Endothelial cell of umbilical vein (primary cell): ENCODE measurements around the gene BABAM2. TPM values are rescaled to one million over a fixed set of nuclear protein-coding genes. Genes with fewer than 3 reads are reported as not detected.

Experiments
- BruUV-seq: library from RNA; stranded (reverse); fragments of 400-500 nt; replicated peaks from 2 replicates; lab custom pipeline; 2021; lab: Mats Ljungman, UMichigan
- CTCF ChIA-PET: fragments of 300-600, 350-600 bp; sonication (Branson Sonifier 250); formaldehyde crosslinking; loops from one replicate; lab custom pipeline; 2021; ENCODE audit warnings: antibody characterized with exemption, inconsistent platforms; lab: Charles Lee
- POLR2A ChIA-PET: fragments of 300-600, 350-600 bp; sonication (Branson Sonifier 250); formaldehyde crosslinking; loops from one replicate; lab custom pipeline; 2021; ENCODE audit warnings: antibody characterized with exemption, inconsistent platforms; lab: Charles Lee
- DNase-seq: peaks from one replicate; pipeline ENCODE4 v3.0.0-alpha.2; 2011; ENCODE audit warnings: low read depth, low spot score
- FAIRE-seq: peaks from 2 replicates; lab custom pipeline; 2011; peaks lifted over from hg19 to GRCh38; lab: Jason Lieb, UNC
- H2AFZ ChIP-seq: 2 replicates; pipeline ENCODE4 v1.6.0; 2012; ENCODE audit warnings: low read depth, low read length, control low read depth, inconsistent platforms
- H3K27ac ChIP-seq: 2 replicates; pipeline ENCODE4 v1.5.1; 2011; ENCODE audit warnings: low read depth, mild to moderate bottlenecking, control low read depth, low read length, moderate library complexity; ENCODE audit not compliant: insufficient read depth
- H3K27me3 ChIP-seq, 2 experiments: 2 replicates each; pipeline versions ENCODE4 v1.6.0 to v1.6.1; 2011; ENCODE audit warnings: low read length in 2 of 2, mixed read lengths in 1 of 2; ENCODE audit not compliant: control insufficient read depth in 2 of 2, insufficient read depth in 2 of 2
- H3K36me3 ChIP-seq, 2 experiments: 2 replicates in 1 of 2; 3 replicates in 1 of 2; pipeline ENCODE4 v1.5.1; 2011; ENCODE audit warnings: low read length in 2 of 2, mild to moderate bottlenecking in 1 of 2, moderate library complexity in 1 of 2; ENCODE audit not compliant: control insufficient read depth in 2 of 2, insufficient read depth in 2 of 2; ENCODE audit errors: extremely low read depth in 1 of 2
- H3K4me1 ChIP-seq: 3 replicates; pipeline ENCODE4 v1.5.1; 2011; ENCODE audit warnings: mild to moderate bottlenecking, low read length; ENCODE audit not compliant: control insufficient read depth, insufficient read depth; ENCODE audit errors: extremely low read depth
- H3K4me2 ChIP-seq: 2 replicates; pipeline ENCODE4 v1.6.1; 2011; ENCODE audit warnings: low read length, control low read depth, mixed read lengths; ENCODE audit not compliant: insufficient read depth
- H3K4me3 ChIP-seq, 3 experiments: fragments of 200-600 bp in 1 of 3; sonication (generic), shearing (Covaris generic) in 1 of 3; replicated peaks in 1 of 3; 2 replicates each; pipeline ENCODE4 v1.5.1; 2011 to 2016; ENCODE audit warnings: control low read depth in 3 of 3, low read length in 3 of 3, mild to moderate bottlenecking in 2 of 3, inconsistent platforms in 1 of 3, low read depth in 1 of 3, moderate library complexity in 1 of 3; ENCODE audit not compliant: insufficient read depth in 1 of 3
- H3K79me2 ChIP-seq: 2 replicates; pipeline ENCODE4 v1.6.0; 2012; ENCODE audit warnings: low read length, inconsistent platforms; ENCODE audit not compliant: control insufficient read depth, insufficient read depth
- H3K9ac ChIP-seq: replicated peaks from 2 replicates; pipeline ENCODE3; 2011; ENCODE audit warnings: low read length, control low read depth; ENCODE audit not compliant: insufficient read depth; ENCODE audit errors: extremely low read depth
- H3K9me1 ChIP-seq: replicated peaks from 3 replicates; pipeline ENCODE4 v1.6.0; 2011; ENCODE audit warnings: mild to moderate bottlenecking, low read length; ENCODE audit not compliant: control insufficient read depth, insufficient read depth; ENCODE audit errors: extremely low read depth
- H3K9me3 ChIP-seq: replicated peaks from 2 replicates; pipeline ENCODE4 v1.5.1; 2012; ENCODE audit warnings: low read length, inconsistent platforms; ENCODE audit not compliant: control insufficient read depth, insufficient read depth
- H4K20me1 ChIP-seq: replicated peaks from 2 replicates; pipeline ENCODE3; 2011; ENCODE audit warnings: mild to moderate bottlenecking, low read length; ENCODE audit not compliant: control insufficient read depth, insufficient read depth; ENCODE audit errors: extremely low read depth
- CTCF ChIP-seq, 2 donors: IDR thresholded peaks; 1 replicate in 1 of 2; 2 replicates in 1 of 2; pipeline ENCODE4 v1.5.1; 2011; ENCODE audit warnings: low read length in 2 of 2, mild to moderate bottlenecking in 2 of 2, moderate library complexity in 2 of 2, control low read depth in 1 of 2, inconsistent platforms in 1 of 2, low read depth in 1 of 2; ENCODE audit not compliant: insufficient read depth in 1 of 2; ENCODE audit errors: extremely low read depth in 1 of 2
- EZH2 ChIP-seq: IDR thresholded peaks from 2 replicates; pipeline ENCODE4 v1.6.1; 2012; ENCODE audit warnings: borderline replicate concordance, low read depth, mild to moderate bottlenecking, moderate library complexity, low read length, inconsistent platforms; ENCODE audit not compliant: severe bottlenecking
- FOS ChIP-seq: IDR thresholded peaks from 2 replicates; pipeline ENCODE4 v1.6.1; 2011; ENCODE audit warnings: mild to moderate bottlenecking, low read length, moderate library complexity, borderline replicate concordance; ENCODE audit not compliant: insufficient read depth
- GATA2 ChIP-seq: IDR thresholded peaks from 2 replicates; pipeline ENCODE4 v1.7.0; 2011; ENCODE audit warnings: low read depth, mild to moderate bottlenecking, moderate library complexity, mixed read lengths, low read length; ENCODE audit not compliant: insufficient read length, insufficient read depth
- JUN ChIP-seq: IDR thresholded peaks from 2 replicates; pipeline ENCODE4 v1.6.1; 2011; ENCODE audit warnings: borderline replicate concordance, low read depth; ENCODE audit not compliant: insufficient read length, insufficient read depth
- MAX ChIP-seq: IDR thresholded peaks from 2 replicates; pipeline ENCODE4 v1.6.1; 2011; ENCODE audit not compliant: insufficient read depth, insufficient read length
- MYC ChIP-seq: IDR thresholded peaks from one replicate; pipeline ENCODE4 v1.6.1; 2011; ENCODE audit warnings: mild to moderate bottlenecking, low read depth, low read length
- POLR2A ChIP-seq: IDR thresholded peaks from 2 replicates; pipeline ENCODE4 v1.6.1; 2012; ENCODE audit warnings: low read depth, mild to moderate bottlenecking, control low read depth, low read length
- POLR2AphosphoS5 ChIP-seq: IDR thresholded peaks from 2 replicates; pipeline ENCODE4 v1.6.1; 2012; ENCODE audit warnings: low read depth, mild to moderate bottlenecking, control low read depth, low read length, moderate library complexity; ENCODE audit not compliant: insufficient read depth
- dilution Hi-C: fragments of 300-500 bp; cut with MboI; formaldehyde crosslinking; loops from one replicate; pipeline ENCODE4 v1.15.0; 2019; ENCODE audit warnings: low sequenced_read_pairs; ENCODE audit not compliant: extremely low pct_ligation_motif_present
- intact Hi-C: fragments of 100-400 bp; cut with micrococcal nuclease; formaldehyde crosslinking; loops from one replicate; pipeline ENCODE4 v1.10.0; 2022
- polyA plus RNA-seq, 4 experiments: library from polyadenylated mRNA; depleted of rRNA in 3 of 4; stranded (reverse) in 3 of 4; unstranded in 1 of 4; fragments of >200 nt; gene quantifications; 2 replicates each; pipeline versions ENCODE4 v1.2.1 to v1.2.3, GENCODE V29; 2011 to 2012; ENCODE audit warnings: missing spikeins in 1 of 4
- total RNA-seq: library from RNA; stranded (reverse); gene quantifications from 2 replicates; pipeline ENCODE4 v1.2.3, GENCODE V29; 2021

BABAM2 gene
- total and polyA plus RNA-seq, 2 donors (not counting 3 experiments of a cell fraction or from before 2014, with no cell fraction given): 19.9 to 27.6 TPM

GRCh38 chr2:28364610-28365009 lies 474.1 kb downstream of the BABAM2 start:
- intact Hi-C loops (no loop called here), dilution Hi-C loops (no loop called here)
- Histone ChIP-seq H3K79me2 (no peaks in the 10 kb centered on the region), H3K27ac (no peak overlapping the region), H3K9me1 (no peaks in the 10 kb centered on the region), H3K4me2 (no peak overlapping the region), H3K4me3 (no peak overlapping the region), H3K36me3 (no peaks in the 10 kb centered on the region), H4K20me1 (no peaks in the 10 kb centered on the region), H3K9me3 (no peaks in the 10 kb centered on the region), H2AFZ (no peak overlapping the region), H3K27me3 (no peaks in the 10 kb centered on the region), H3K9ac (no peak overlapping the region), H3K4me1 (peaks cover 25% of the 10 kb centered on the region)
- ChIA-PET POLR2A (interaction anchor here (1.0 kb wide), 1 partner anchor 9 kb away, joined by 3 read pairs; no protein-coding TSS in a partner anchor), CTCF (interaction anchor here (1.5 kb wide), 1 partner anchor 8 kb away, joined by 8 read pairs; no protein-coding TSS in a partner anchor)
- no peak for FAIRE-seq
- TF ChIP-seq POLR2AphosphoS5 (no peak), EZH2 (no peak), MAX (no peak), JUN (no peak), MYC (no peak), POLR2A (no peak), CTCF (IDR thresholded peaks at IDR 0.05; ENCODE audit: extremely low read depth in 1 of 2, insufficient read depth in 1 of 2, low read depth in 1 of 2, low read length in 2 of 2) (no peak), FOS (no peak), GATA2 (no peak)
- BruUV-seq: no TSS peak
- DNase-seq: no peak
